Activated CD4-positive, CD25-positive, alpha-beta regulatory T cell treated with anti-CD3 and anti-CD28 coated beads, Interleukin-2, amount 50 U/mL, for 24 hours (primary cell): ENCODE results near the gene ARPC5L.
A peak's percentile ranks its signal among the peaks of the same experiment; 100 is the strongest.
"Not testable (repeated sequence)": the region's sequence is repeated elsewhere in the genome, so short reads cannot be mapped to it uniquely, and the experiment has no call there.

Experiments used
- ATAC-seq, 2 donors: fragments of 150-1000 bp; cut with Tn5 transposase; one replicate each; pipeline ENCODE4 v1.10.0; 2021; ENCODE audit warnings: mild to moderate bottlenecking in 1 of 2, moderate library complexity in 1 of 2

Gene ARPC5L

DNA sequence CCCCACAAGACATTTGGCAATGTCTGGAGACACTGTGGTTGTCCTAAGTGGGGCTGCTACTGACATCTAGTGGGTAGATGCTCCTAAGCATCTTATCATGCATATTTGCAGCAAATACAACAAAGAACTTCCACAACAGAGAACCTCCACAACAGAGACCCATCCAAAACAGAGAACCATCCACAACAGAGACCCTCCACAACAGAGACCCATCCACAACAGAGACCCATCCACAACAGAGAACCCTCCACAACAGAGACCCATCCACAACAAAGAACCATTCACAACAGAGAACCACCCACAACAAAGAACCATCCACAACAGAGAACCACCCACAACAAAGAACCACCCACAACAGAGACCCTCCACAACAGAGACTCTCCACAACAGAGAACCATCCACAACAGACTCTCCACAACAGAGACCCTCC lies 32.8 kb downstream of the ARPC5L start:
- ATAC-seq, result peak; percentile 69 to 78

DNA sequence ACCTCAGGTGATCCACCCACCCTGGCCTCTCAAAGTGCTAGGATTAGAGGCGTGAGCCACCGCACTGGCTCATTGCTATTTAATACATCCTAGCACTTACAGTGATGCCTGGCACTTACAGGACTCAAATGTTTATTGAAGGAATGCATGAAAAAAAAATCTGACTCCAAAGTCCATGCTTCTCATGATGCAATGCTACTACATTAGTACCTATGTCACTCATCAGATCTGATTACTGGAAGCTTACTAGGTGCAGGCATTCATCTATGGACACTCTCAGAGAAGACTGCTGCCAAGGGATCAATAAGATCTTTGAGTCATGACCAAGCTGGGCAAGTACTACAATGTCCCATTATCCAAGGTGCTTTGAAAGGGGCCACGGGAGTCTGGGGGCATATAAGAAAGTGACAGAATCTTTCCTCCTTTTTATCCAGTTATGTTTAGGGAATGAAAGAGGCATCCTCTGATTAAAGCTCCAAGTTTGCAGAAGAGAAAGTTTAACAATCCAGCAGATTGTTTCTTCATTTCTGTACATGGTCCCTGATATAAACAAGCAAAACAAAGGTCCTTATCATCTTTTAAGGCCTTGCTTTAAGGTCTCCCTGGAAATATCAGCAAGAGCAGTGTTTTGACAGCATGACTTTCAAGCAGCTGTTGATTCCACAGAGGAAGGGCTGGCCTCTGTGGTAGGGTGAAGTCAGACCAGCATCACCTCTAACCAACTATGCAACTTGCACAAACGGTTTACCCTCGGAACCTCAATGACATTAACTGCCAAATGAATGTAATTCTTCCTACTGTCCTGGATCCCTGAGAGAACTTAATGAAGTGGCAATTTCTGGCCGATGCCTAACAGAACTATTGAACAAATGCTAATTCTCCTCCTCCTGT lies 35.9 kb downstream of the ARPC5L start:
- ATAC-seq, result no peak

DNA sequence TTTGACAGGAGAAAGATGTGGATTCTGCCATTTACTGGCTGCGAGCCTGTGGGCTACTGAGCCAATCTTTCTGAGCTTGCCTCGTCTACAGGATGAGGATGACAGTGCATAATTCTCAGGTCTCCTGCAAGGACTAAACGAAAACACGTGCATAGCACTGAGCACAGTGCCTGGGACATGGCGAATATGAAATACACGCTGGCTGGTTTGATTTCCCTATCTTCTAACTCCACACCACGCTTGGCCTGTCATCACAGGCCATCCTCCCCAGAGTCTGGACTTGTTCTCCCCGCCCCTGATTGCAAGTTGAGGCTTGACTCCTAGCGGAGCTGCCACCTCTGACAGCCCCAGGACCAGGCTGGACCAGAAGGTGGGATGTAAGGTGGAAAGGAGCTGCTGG lies 37.9 kb downstream of the ARPC5L start:
- no peak for ATAC-seq

DNA sequence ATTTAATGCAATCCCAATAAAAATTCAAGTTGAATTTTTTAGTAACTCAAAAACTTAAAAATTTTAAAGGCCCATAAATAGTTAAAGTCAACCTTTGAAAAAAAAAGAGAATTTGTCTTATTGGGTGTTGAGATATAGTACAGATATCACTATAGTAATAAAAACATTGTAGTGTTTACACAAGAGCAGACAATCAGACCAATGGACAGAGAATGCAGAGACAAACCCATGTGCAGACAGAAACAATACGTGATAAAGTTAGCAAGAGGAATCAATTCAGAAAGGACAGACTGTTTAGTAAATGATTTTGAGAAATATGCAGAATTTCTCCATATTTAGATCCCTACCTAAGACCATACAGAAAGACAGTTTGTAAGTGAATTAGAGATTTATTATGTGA lies 45.0 kb downstream of the ARPC5L start:
- ATAC-seq, result no peak

DNA sequence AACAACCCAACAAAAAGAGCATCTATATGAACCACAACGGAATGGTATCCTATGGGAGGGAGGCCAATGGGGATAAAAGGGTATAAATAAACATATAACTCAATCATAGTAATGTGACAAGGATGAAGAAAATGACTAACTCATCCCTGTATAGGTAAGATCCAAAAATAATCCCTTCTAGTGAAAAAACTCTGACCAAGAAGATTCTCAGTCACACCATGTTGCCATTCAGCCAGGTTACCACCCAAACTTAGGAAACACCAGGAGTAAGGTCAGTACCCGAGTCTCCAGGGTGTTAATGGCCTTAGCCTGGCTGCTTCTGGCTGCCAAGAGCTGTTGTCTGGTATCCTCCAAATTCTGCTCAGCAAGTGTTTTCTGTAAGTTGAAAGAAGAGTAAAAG lies 46.2 kb downstream of the ARPC5L start:
- no peak for ATAC-seq

DNA sequence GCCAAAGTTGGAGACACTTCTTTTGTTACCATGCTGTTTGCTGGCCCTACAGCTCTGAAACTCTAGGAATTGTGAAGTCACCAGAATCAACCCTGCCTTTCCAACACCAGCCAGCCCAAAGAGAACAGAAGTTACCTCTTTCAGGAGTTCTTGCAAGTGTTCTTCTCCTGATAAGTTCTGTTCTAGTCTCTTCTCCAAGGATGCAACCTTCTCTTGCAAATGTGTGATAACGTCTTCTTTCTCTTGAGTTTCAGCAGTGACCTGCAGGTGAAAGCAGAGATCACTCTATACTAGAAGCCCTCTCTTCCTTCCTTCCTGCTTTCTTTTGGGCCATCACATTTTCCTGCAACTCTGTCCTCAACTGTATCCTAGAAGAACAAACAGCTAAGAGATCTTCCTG lies 49.8 kb downstream of the ARPC5L start:
- ATAC-seq, result no peak

DNA sequence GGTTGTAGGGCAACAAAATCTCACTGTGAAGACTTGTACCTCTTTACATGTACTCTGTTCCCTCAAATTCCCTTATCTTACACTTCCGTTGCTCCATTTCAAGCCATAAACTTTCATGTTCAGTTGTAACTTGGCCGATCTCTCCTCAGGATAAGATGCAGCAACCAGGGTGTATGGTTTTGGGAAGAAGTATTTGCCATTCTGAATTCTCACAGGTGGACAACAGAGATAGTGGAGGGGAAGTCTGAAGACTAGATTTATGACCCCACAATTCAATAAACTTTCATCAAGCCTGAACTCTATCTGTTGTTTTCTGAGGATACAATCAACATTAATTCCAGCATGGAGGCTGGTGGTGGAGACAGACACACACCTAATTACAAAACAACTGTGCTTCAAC lies 51.4 kb downstream of the ARPC5L start:
- no peak for ATAC-seq

DNA sequence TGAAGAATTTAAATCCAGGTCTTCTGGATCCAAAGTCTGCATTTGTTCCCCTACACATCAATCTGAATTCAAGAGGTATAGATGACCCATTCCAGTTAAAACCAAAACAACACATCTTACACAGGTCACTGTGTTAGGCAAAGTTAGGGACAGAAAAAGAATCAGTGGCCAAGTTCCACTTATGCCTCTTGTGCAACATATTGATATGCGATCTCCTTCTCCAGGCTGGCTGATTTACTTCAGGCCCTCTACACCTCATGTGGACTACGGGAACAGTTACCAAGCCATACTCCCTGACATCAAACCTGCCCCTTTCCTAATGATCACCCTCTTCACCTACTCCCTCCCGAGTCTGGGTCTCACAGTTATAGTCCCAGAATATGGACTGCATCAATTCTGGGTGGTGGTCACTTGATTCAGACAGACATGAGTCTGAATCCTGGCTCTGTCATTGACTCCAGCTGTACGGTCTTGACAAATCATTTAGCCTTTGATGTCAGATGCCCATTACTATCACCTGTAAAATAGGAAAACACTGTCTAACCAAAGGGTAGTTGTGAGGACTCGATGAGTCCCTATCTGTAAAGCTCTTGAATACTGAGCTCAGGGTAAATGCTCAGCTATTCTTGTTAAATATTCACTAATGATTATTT lies 52.9 kb downstream of the ARPC5L start:
- no peak for ATAC-seq

DNA sequence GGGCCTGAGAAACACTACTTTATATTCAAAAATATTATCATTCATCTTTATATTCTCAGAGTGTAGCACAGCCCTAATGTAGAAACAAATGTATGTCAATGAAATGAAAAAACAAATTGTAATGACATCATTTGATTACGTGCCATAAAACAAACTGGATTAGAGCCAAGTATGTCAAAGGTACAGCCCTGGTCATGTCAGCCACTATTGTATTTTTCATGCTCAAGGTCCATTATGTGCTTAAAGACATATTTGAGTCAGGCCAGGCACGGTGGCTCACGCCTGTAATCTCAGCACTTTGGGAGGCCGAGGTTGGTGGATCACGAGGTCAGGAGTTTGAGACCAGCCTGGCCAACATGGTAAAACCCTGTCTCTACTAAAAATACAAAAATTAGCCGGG lies 58.5 kb downstream of the ARPC5L start:
- not testable (repeated sequence) for ATAC-seq
